Panc1 (cell line): ENCODE data around the gene PARP12. TPM values are rescaled to one million over a fixed set of nuclear protein-coding genes. Genes with fewer than 3 reads are reported as not detected.

ENCODE experiments used
- ATAC-seq: fragments of 200-7000 bp; cut with Tn5 transposase; 2 replicates; pipeline ENCODE4 v1.9.1; 2020; ENCODE audit warnings: mild to moderate bottlenecking, moderate library complexity
- BruUV-seq: library from RNA; stranded (reverse); fragments of 400-500 nt; replicated peaks from 2 replicates; lab custom pipeline; 2021; lab: Mats Ljungman, UMichigan
- CTCF ChIA-PET: fragments of 300-600 bp; sonication (Branson Sonifier 250); formaldehyde crosslinking; loops from one replicate; lab custom pipeline; 2022; ENCODE audit warnings: antibody characterized with exemption; lab: Charles Lee
- POLR2A ChIA-PET: fragments of 300-600 bp; sonication (Branson Sonifier 250); formaldehyde crosslinking; loops from one replicate; lab custom pipeline; 2022; ENCODE audit warnings: antibody characterized with exemption; lab: Charles Lee
- DNase-seq: peaks from one replicate; pipeline ENCODE4 v3.0.0-alpha.2; 2010; ENCODE audit warnings: low read depth, low spot score
- H3K27ac ChIP-seq: 2 replicates; pipeline ENCODE4 v1.5.1; 2011; ENCODE audit warnings: mild to moderate bottlenecking, low read length, inconsistent platforms
- H3K27me3 ChIP-seq: fragments of 200-500 bp; sonication (Bioruptor generic); 2 replicates; pipeline ENCODE4 v1.6.0; 2014; ENCODE audit warnings: low read length, inconsistent platforms; ENCODE audit not compliant: control insufficient read depth, insufficient read depth
- H3K36me3 ChIP-seq: fragments of 200-500 bp; sonication (Bioruptor generic); 2 replicates; pipeline ENCODE4 v1.5.1; 2014; ENCODE audit warnings: inconsistent platforms, mild to moderate bottlenecking, low read length, moderate library complexity; ENCODE audit not compliant: control insufficient read depth, insufficient read depth
- H3K4me1 ChIP-seq: 2 replicates; pipeline ENCODE4 v1.5.1; 2011; ENCODE audit warnings: inconsistent platforms, mild to moderate bottlenecking, low read length, moderate library complexity; ENCODE audit not compliant: control insufficient read depth, insufficient read depth
- H3K4me3 ChIP-seq, 2 experiments: 2 replicates each; pipeline ENCODE4 v1.5.1; 2011 to 2012; ENCODE audit warnings: low read depth in 2 of 2, low read length in 2 of 2, mild to moderate bottlenecking in 2 of 2, inconsistent platforms in 1 of 2, moderate library complexity in 1 of 2
- H3K9me3 ChIP-seq: fragments of 200-500 bp; sonication (Bioruptor generic); 2 replicates; pipeline ENCODE4 v1.5.1; 2014; ENCODE audit warnings: low read depth, mild to moderate bottlenecking, inconsistent platforms, low read length, moderate library complexity; ENCODE audit not compliant: control insufficient read depth, insufficient read depth
- CTCF ChIP-seq: fragments of 450-650 bp; IDR thresholded peaks from 2 replicates; pipeline ENCODE4 v1.5.1; 2017; ENCODE audit warnings: mild to moderate bottlenecking
- POLR2AphosphoS5 ChIP-seq: IDR thresholded peaks from 2 replicates; pipeline ENCODE4 v1.6.1; 2012; ENCODE audit warnings: mild to moderate bottlenecking, low read depth, low read length, moderate library complexity
- SIN3A ChIP-seq: IDR thresholded peaks from 2 replicates; pipeline ENCODE4 v1.6.1; 2012; ENCODE audit warnings: low read depth, mild to moderate bottlenecking, low read length, moderate library complexity, borderline replicate concordance; ENCODE audit not compliant: insufficient read depth
- TCF7L2 ChIP-seq: IDR thresholded peaks from 2 replicates; pipeline ENCODE4 v1.6.1; 2011; ENCODE audit warnings: mild to moderate bottlenecking, low read depth, low read length, inconsistent platforms
- in situ Hi-C: cut with HindIII; loops from 2 replicates; pipeline ENCODE4 v1.10.0; 2016; ENCODE audit warnings: low sequenced_read_pairs, low pct_unique_long_range_greater_than_20kb
- intact Hi-C: fragments of 100-400 bp; cut with micrococcal nuclease; formaldehyde crosslinking; loops from one replicate; pipeline ENCODE4 v1.10.0; 2022; ENCODE audit not compliant: unreplicated experiment
- total RNA-seq: library from RNA; stranded (reverse); gene quantifications from one replicate; pipeline ENCODE4 v1.2.1, GENCODE V29; 2021; ENCODE audit not compliant: unreplicated experiment
- TF ChIP-seq, protein P1 (sequence below), 2 experiments: IDR thresholded peaks; 2 replicates each; pipeline ENCODE4 v1.6.1; 2011 to 2012; ENCODE audit warnings: low read depth in 2 of 2, control low read depth in 1 of 2, low read length in 1 of 2, mild to moderate bottlenecking in 1 of 2, moderate library complexity in 1 of 2; ENCODE audit not compliant: insufficient read depth in 1 of 2

Gene PARP12
- total RNA-seq, 1 experiment from 2014 or later, result 31.7 TPM

DNA sequence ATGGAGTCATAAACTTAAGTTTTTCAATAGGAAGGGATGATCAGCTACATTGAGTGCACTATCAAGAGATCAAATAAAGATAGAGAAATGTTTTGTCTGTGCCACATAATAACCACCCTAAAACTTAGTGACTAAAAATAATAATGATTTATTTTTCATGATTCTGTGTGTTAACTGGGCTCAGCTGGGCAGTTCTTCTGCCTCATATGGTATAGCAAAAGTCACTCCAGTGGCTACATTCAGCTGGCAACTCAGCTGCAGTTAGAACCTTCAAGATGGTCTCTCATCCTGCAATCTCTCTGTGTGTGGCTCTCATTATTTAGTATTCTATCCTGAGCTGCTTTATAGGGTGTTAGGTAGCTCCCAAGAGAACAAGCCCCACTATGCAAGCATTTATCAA, 7.8 kb upstream of the PARP12 start:
- Histone ChIP-seq H3K27ac (no peak overlapping the region), H3K9me3 (peaks cover 33% of the 10 kb centered on the region), H3K4me1 (no peaks in the 10 kb centered on the region), H3K36me3 (no peaks in the 10 kb centered on the region), H3K4me3 (no peak overlapping the region), H3K27me3 (no peaks in the 10 kb centered on the region)
- DNase-seq (no peak), ATAC-seq (no peak)
- BruUV-seq, result no TSS peak
- intact Hi-C loops (no loop called here), in situ Hi-C loops (no loop called here)
- ChIA-PET CTCF (no interaction called here), POLR2A (no interaction called here)
- TF ChIP-seq POLR2AphosphoS5 (no peak), CTCF (no peak), SIN3A (no peak), TCF7L2 (no peak)
- TF ChIP-seq, protein P1, sequence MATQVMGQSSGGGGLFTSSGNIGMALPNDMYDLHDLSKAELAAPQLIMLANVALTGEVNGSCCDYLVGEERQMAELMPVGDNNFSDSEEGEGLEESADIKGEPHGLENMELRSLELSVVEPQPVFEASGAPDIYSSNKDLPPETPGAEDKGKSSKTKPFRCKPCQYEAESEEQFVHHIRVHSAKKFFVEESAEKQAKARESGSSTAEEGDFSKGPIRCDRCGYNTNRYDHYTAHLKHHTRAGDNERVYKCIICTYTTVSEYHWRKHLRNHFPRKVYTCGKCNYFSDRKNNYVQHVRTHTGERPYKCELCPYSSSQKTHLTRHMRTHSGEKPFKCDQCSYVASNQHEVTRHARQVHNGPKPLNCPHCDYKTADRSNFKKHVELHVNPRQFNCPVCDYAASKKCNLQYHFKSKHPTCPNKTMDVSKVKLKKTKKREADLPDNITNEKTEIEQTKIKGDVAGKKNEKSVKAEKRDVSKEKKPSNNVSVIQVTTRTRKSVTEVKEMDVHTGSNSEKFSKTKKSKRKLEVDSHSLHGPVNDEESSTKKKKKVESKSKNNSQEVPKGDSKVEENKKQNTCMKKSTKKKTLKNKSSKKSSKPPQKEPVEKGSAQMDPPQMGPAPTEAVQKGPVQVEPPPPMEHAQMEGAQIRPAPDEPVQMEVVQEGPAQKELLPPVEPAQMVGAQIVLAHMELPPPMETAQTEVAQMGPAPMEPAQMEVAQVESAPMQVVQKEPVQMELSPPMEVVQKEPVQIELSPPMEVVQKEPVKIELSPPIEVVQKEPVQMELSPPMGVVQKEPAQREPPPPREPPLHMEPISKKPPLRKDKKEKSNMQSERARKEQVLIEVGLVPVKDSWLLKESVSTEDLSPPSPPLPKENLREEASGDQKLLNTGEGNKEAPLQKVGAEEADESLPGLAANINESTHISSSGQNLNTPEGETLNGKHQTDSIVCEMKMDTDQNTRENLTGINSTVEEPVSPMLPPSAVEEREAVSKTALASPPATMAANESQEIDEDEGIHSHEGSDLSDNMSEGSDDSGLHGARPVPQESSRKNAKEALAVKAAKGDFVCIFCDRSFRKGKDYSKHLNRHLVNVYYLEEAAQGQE (IDR thresholded peaks at IDR 0.05; ENCODE audit: insufficient read depth in 1 of 2, low read depth in 2 of 2, low read length in 1 of 2), result no peak

DNA sequence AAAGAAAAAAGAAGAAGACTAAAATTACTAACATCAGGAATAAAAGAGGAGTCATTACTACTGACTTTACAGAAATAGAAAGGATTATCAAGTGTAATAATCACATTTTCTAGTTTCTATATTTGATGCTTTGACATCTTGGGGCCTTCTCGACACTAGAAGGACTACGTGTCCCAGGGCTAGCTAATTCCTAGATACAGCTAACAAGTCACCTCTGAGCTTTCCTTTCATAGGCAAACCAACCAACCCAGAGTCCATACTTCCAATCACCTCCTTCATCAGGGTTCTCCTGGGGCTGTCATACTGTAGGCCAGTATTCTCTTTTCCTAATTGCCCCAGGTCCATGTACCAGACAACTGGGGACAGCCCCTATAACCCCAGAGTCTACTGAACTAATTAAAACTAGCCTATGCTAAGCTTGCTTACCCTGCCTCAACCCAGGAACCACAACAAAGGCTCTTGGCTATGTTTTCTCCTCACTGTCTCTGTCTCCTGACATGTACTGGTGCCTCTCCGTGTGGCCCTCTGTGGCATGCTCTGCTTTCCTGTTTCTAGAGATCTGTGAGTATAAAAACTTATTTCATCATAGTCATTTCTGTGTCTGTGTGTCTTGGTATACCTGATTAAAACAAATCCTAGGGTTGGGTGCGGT, 6.7 kb upstream of the PARP12 start:
- POLR2A ChIA-PET, result no interaction called here
- CTCF ChIA-PET, result no interaction called here
- no peak for DNase-seq
- no TSS peak for BruUV-seq
- Histone ChIP-seq H3K9me3 (peaks cover 33% of the 10 kb centered on the region), H3K27ac (no peak overlapping the region), H3K36me3 (no peaks in the 10 kb centered on the region), H3K27me3 (no peaks in the 10 kb centered on the region), H3K4me1 (no peaks in the 10 kb centered on the region), H3K4me3 (no peak overlapping the region)
- in situ Hi-C loops (no loop called here), intact Hi-C loops (no loop called here)
- no peak for ATAC-seq
- TF ChIP-seq CTCF (no peak), POLR2AphosphoS5 (no peak), TCF7L2 (no peak), SIN3A (no peak)
- TF ChIP-seq, protein P1 (IDR thresholded peaks at IDR 0.05; ENCODE audit: insufficient read depth in 1 of 2, low read depth in 2 of 2, low read length in 1 of 2), result no peak
